ENCODE measurements around the gene CMKLR1. TPM values are rescaled to one million over a fixed set of nuclear protein-coding genes. Genes with fewer than 3 reads are reported as not detected.

CMKLR1 gene
- total RNA-seq, 1 experiment from 2014 or later, result 0.66 TPM

DNA sequence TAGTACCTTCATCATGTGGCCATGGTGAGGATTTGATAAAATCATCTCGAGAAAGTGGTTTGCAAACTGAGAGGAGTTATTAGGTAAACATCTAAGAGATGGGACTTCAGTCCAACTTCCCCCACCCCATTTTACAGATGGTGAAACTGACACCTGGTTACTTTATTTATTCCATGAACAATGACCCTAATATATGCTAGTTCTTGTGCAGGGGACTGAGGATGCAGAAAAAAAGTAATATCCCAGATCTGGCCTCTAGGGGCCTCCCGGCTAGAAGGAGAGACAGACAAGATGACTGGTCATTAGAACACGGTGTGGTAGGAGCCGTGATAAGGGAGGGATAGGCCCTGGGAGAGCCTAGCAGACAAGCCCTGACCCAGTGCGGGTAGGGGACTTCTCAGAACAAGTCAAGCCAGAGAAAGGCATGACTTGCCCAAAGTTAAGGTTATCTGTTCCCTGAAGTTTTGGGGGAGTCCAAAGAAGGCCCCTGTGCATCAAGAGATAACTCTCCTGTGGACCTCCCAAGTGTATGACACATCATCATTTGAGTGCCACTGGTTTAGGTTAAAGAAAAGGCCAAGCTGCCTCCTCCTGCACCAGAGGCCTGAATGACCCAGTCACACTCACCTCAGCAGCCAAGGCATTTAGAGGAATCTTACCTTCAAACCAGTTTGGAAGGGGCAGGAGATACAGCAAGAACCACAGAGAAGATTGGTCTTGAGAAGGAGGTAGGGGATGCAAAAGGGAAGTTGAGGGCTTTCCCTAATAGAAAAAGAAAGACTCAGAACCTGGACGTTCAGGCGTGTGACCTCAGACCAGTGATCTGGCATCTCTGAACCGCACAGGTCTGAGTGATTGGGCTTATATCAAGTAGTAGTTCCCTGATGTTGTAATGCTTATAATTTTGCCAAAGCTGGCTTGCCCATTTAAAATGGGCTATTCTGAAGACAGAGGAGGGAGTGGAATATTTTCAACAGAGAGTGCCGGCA lies 1.6 kb downstream of the CMKLR1 start:
- H3K9ac ChIP-seq (ENCODE audit: extremely low read depth, insufficient read length, low read length), result no peak overlapping the region
- no peaks in the 10 kb centered on the region for H3K9me3 ChIP-seq (ENCODE audit: control insufficient read depth, low read depth, low read length)
- Mint-ChIP-seq H3K27me3 (ENCODE audit: low read depth) (no peaks in the 10 kb centered on the region; the same call in 1 of the 2 replicates), H3K4me1 (peaks cover 14 to 30% of the 10 kb centered on the region in 2 experiments), H3K36me3 (ENCODE audit: insufficient read depth in 1 of 3, low read depth in 3 of 3) (no peaks in the 10 kb centered on the region), H3K27ac (no peak overlapping the region), H3K9me3 (no peaks in the 10 kb centered on the region), H3K4me3 (no peak overlapping the region)
- no peak overlapping the region for H3T11ph ChIP-seq (ENCODE audit: low read length)
- H3K18ac ChIP-seq (ENCODE audit: insufficient read length, low read depth, low read length), result no peak overlapping the region
- no CpG with 5 or more reads among the region's 9 CpGs for WGBS (ENCODE audit: extremely low coverage, insufficient read length, low lambda C conversion rate)
- H3K56ac ChIP-seq (ENCODE audit: insufficient read length, low read depth, low read length), result no peak overlapping the region
- no peaks in the 10 kb centered on the region; the same call in 1 of the 2 replicates for H3K4me1 ChIP-seq (ENCODE audit: insufficient read depth, low read length)
- DNase-seq, result peak; percentile 74
- no peak overlapping the region for H2BK5ac ChIP-seq (ENCODE audit: insufficient read length, low read length)
- no peak overlapping the region for H2BK15ac ChIP-seq (ENCODE audit: low read depth, low read length)
- H3K27me3 ChIP-seq (ENCODE audit: insufficient read depth, low read length), result no peaks in the 10 kb centered on the region
- TF ChIP-seq CTCF (conservative IDR thresholded peaks at IDR 0.05), result peak; percentile 75
- no peak overlapping the region for H4K5ac ChIP-seq (ENCODE audit: insufficient read length, low read depth, low read length)
- H3K79me1 ChIP-seq (ENCODE audit: insufficient read depth, low read depth, low read length, poor library complexity, severe bottlenecking), result no peaks in the 10 kb centered on the region
- H2AFZ ChIP-seq (ENCODE audit: low read length), result no peak overlapping the region
- no peak overlapping the region for H3K14ac ChIP-seq (ENCODE audit: insufficient read depth, low read length)
- H3K23ac ChIP-seq (ENCODE audit: insufficient read length, low read depth, low read length), result no peak overlapping the region
- H3K4ac ChIP-seq (ENCODE audit: low read depth, low read length), result no peak overlapping the region
- H3K4me2 ChIP-seq (ENCODE audit: insufficient read depth, insufficient read length, low read length), result no peak overlapping the region
- H3K27ac ChIP-seq (ENCODE audit: insufficient read length, low read depth, low read length), result no peak overlapping the region
- H4K20me1 ChIP-seq (ENCODE audit: control insufficient read depth, insufficient read depth, insufficient read length), result no peaks in the 10 kb centered on the region
- no peak overlapping the region for H2BK120ac ChIP-seq (ENCODE audit: low read depth, low read length, poor library complexity, severe bottlenecking)
- no peaks in the 10 kb centered on the region for H3K79me2 ChIP-seq (ENCODE audit: insufficient read depth, low read length)
- no peak overlapping the region for H2BK20ac ChIP-seq (ENCODE audit: low read depth, low read length, poor library complexity, severe bottlenecking)
- H3K23me2 ChIP-seq (ENCODE audit: insufficient read length, low read depth, low read length, poor library complexity, severe bottlenecking), result no peaks in the 10 kb centered on the region
- no peak overlapping the region for H2BK12ac ChIP-seq (ENCODE audit: insufficient read length, low read depth, low read length)
- H4K8ac ChIP-seq (replicated peaks; ENCODE audit: insufficient read length, low read depth, low read length), result no peak overlapping the region
- H4K91ac ChIP-seq (ENCODE audit: insufficient read length, low read depth, low read length), result no peak overlapping the region
- H2AK5ac ChIP-seq (ENCODE audit: insufficient read length, low read length), result no peak overlapping the region

Measured in H9 (cell line).